HG03575 (cell line): Measurements from ENCODE around the gene HOXD1.

Source experiments
- ATAC-seq: cut with Tn5 transposase; IDR thresholded peaks from one replicate; pipeline ENCODE4 v1.9.1; 2021; ENCODE audit not compliant: unreplicated experiment, insufficient number of reproducible peaks, low FRiP score; ENCODE audit errors: extremely low read depth

Gene HOXD1

GRCh38 chr2:176187899-176188773 is at the start of gene HOXD1:
Gene HOXD1 (plus strand): TSS chr2:176188668. CDS start chr2:176188802, 134 bp downstream.
- ATAC-seq: no peak

- ATAC-seq: no peak
These were observed 49.4 kb upstream of the HOXD1 start for GRCh38 chr2:176138923-176139660.

DNA sequence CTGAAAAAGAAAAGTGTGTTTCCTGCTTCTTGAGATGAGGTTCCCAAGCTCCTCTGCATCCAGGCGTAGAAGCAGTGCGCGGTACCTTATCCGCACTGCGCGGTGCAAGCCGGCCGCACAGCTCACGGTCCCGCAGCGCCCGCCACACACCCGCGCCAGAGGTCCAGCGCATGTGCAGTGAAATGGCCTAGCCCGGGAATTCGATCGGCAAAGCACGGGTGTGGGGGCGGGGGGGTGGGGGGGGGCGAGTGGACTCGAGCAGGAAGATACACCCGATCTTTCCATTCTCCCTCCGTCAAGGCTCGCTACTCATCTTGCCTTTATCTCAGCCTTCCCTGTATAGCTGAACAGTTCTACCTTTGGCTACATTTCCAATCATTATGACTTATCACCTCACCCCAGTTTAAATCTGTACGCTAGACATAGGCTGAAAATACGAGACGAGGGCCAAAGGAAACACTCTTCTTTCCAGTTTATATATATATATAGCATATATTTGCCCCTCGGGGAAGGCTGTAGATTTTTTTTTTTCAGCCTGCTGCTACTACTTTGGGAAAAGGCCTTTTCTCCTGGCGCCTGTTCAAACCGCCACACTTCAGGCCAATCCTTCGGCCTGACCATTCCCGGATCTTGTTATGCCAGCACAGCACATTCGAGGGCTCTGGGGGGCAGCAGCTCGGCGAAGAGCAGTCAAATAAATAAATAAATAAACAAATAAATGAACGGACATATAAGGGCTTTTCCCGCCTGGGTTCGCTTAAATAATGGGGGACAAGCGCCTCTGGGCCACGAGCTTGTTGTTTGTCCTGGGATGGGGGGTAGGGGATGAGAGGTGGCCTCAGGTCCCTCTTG is 48.6 kb upstream of the HOXD1 start:
- ATAC-seq: no peak

DNA sequence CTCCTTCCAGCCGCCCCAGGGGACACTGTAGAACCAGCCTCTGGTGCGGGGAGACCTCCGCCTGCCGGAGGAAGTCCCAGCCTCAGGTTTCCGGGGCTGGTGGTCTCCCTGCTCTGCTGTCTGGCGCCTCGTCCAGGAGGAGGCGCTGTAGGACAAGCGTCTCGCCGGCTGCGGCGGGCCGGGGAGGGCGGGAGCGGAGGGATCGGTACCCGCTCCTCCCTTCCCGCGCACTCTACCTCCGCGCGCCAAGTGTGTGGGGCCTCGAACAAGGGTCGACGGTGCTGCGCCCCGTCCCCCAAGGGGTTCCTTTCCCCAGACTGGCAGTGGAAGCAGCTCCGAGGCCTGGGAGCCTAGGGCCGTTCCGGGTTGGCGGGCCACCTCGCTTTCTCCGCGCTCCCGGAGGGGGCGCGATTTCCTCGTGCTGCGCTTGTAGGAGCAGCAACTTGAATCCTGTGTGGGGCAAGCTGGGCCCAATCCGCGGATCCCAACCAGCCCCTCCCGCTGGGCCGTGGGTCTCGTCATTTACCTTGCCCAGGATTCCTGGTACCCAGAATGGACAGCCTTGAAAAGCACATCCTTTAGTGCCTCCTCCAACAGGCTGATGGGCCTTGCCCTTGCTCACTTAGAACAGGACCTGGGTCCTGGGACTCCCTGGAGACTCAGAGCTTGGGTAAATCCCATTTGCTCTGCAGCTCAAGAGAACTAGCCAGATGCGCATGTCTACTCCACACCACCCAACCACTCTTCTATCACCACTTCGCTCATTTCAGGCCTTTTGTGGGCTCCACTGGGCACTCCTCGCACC is 47.8 kb upstream of the HOXD1 start:
- ATAC-seq: no peak

- ATAC-seq: no peak
These were observed 46.2 kb upstream of the HOXD1 start for GRCh38 chr2:176142281-176142680.

- no peak for ATAC-seq
These were observed 43.1 kb upstream of the HOXD1 start for GRCh38 chr2:176145085-176145969.

GRCh38 chr2:176146101-176146500 is 42.4 kb upstream of the HOXD1 start:
- no peak for ATAC-seq

- ATAC-seq: no peak
These were observed 41.8 kb upstream of the HOXD1 start for GRCh38 chr2:176146645-176147044.

- ATAC-seq: no peak
These were observed 41.2 kb upstream of the HOXD1 start for GRCh38 chr2:176147210-176147799.

DNA sequence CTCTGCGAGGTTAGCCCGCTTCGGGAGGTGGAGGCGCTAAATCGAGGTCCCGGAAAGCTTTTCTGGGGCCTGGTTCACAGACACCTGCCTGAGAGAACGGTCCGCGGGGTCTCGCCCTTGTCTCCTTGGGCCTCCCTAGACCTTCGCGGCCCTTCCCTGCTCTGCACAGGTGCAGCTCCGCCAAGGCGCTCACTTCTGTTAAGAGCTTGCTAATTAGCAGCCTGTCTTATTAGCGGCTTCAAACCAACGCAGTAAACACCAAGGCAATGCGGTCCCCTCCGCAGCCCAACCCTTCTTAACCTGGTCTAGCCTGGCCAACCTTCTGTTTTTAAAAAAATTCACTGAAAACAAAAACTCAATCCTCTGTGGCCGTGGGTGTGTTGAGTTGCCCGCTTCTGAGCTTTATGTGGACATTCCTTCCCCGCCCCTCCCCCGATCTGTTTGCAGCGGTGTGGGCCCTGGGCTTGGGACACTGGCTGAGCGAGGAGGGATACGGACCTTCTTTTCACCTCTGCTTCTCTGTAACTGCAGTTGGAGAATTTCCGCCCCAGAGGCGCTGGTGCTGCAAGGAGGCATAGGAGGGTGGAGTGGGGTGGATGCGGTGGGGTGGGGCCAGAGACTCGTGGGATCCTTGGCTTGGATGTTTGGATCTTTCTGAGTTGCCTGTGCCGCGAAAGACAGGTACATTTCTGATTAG is 40.5 kb upstream of the HOXD1 start:
- no peak for ATAC-seq

- no peak for ATAC-seq
These were observed 39.6 kb upstream of the HOXD1 start for GRCh38 chr2:176148751-176149421.

DNA sequence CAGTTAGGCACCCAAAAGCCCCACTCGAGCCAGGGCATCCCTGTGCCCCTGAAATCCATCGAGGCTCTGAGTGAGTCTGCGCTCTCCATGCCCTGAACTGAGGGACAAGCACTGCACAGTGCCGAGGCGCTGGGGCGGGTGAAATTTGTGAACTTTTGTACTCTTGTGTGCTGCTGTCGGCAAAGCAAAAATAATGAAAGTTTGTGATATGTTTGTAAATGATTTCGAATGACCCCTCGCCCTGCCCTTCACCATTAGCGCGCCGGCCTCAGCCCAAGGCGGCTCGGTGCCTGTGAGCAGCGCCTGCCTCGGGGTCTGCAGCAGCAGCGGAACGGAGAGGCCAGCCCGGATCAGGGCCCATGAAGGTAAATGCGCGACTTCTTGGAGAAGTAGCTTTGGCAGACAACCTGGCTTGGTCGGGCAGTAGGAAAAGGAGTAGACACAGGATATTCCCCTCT is 39.0 kb upstream of the HOXD1 start:
- ATAC-seq: no peak

GRCh38 chr2:176149939-176150583 is 38.4 kb upstream of the HOXD1 start:
- ATAC-seq: no peak

DNA sequence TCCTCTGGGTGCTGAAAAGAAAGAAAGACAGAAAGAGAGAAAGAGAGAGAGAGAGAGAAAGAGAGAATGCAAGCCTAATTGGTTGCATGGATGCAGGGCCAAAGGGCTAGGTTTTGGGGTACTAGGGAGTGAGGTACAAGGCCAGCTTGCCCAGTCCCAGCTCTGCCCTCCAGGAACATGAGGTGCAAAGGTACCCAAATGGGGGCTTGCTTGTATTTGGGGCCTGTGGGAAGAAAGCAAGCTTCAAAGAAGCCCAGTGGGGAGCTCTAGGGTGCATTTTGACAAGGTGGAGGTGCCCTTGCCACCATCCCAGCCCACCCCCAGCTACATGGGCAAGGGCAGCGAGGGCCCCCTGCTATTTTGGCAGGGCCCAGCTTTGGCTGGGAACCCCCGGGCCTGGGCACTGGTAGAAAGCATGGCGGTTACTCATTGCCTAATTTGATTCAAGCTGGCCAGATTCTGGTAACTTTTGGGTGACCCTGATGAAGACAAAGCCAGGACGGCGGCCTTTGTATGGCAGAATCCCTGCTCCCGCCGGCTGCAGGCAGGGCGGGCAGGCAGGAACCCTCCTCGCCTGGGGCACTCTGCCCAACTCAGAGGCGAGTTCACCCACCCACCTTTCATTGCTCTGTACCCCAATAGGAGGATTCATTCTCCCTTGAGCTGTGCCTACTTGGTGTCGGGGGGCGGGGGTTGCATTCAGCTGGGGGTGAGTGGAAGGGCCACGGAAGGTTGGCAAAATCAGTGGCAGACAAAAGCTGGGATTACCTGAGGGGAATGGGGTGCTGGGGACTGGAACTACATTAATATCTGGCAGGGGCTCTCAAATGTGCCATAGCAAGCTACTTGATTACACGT is 37.7 kb upstream of the HOXD1 start:
- no peak for ATAC-seq
